Heart right ventricle (tissue), 16 donors: Measurements from ENCODE around the gene B4GALT5. TPM values are rescaled to one million over a fixed set of nuclear protein-coding genes. Genes with fewer than 3 reads are reported as not detected.

Experiments
- ATAC-seq, 8 donors: fragments of 200-7000 bp; cut with Tn5 transposase; one replicate each; pipeline ENCODE4 v1.9.1; 2020; ENCODE audit warnings: mild to moderate bottlenecking in 8 of 8, moderate library complexity in 8 of 8, moderate number of reproducible peaks in 1 of 8
- DNase-seq, 2 donors: peaks; one replicate each; pipeline ENCODE4 v3.0.0-alpha.2; 2020
- H3K27ac ChIP-seq, 10 donors: fragments of 200-600 bp; sonication (generic) in 2 of 10; one replicate each; pipeline versions ENCODE4 v1.5.0 to v1.8.0; 2020 to 2022; ENCODE audit warnings: mild to moderate bottlenecking in 3 of 10
- H3K27me3 ChIP-seq, 7 donors: fragments of 200-600 bp; one replicate each; pipeline ENCODE4 v1.8.0; 2021 to 2022; ENCODE audit warnings: mild to moderate bottlenecking in 2 of 7
- H3K36me3 ChIP-seq, 9 donors: fragments of 200-600 bp; sonication (generic) in 1 of 9; one replicate each; pipeline versions ENCODE4 v1.5.0 to v1.8.0; 2020 to 2022; ENCODE audit warnings: mild to moderate bottlenecking in 2 of 9
- H3K4me1 ChIP-seq, 9 donors: fragments of 200-600 bp; sonication (generic) in 1 of 9; one replicate each; pipeline versions ENCODE4 v1.5.0 to v1.8.0; 2020 to 2022; ENCODE audit warnings: mild to moderate bottlenecking in 4 of 9
- H3K4me3 ChIP-seq, 10 donors: fragments of 200-600 bp; sonication (generic) in 2 of 10; one replicate each; pipeline versions ENCODE4 v1.5.0 to v1.8.0; 2020 to 2022; ENCODE audit warnings: mild to moderate bottlenecking in 7 of 10, moderate library complexity in 2 of 10
- H3K9me3 ChIP-seq, 11 donors: fragments of 200-600 bp in 10 of 11; sonication (generic) in 2 of 11; one replicate each; pipeline versions ENCODE4 v1.5.0 to v1.8.0; 2013 to 2022; ENCODE audit warnings: mild to moderate bottlenecking in 2 of 11, control low read depth in 1 of 11, moderate library complexity in 1 of 11
- WGBS, 2 donors: extraction: QIAGEN DNeasy Blood & Tissue Kit; methylation state at CpG; one replicate each; pipeline ENCODE4 v1.1.7; 2013; ENCODE audit warnings: inconsistent platforms in 1 of 2; 5-methylcytosine and 5-hydroxymethylcytosine counted together
- intact Hi-C, 10 donors: fragments of 100-400 bp; cut with DNase I; formaldehyde crosslinking; loops; one replicate each; pipeline versions ENCODE4 v1.11.1 to v1.14.2; 2022
- polyA plus RNA-seq, 2 donors: library from polyadenylated mRNA; stranded (reverse); fragments of 200-250 nt; gene quantifications; one replicate each; pipeline ENCODE4 v1.2.3, GENCODE V29; 2013
- total RNA-seq, 10 donors: library from RNA; stranded (reverse); fragmentation: NEBNext Ultra II Directional in 3 of 10; extraction: Animal tissue kit (Norgen Biotek cat#: 25700) in 3 of 10; gene quantifications; one replicate each; pipeline versions ENCODE4 v1.2.1 to v1.2.4, GENCODE V29; 2021 to 2023
- TF ChIP-seq, protein P1 (sequence below), 9 donors: fragments of 200-600 bp; sonication (generic) in 2 of 9; IDR thresholded peaks; one replicate each; pipeline versions ENCODE4 v1.5.0 to v1.8.0; 2021 to 2022; ENCODE audit warnings: antibody characterized with exemption in 9 of 9, mild to moderate bottlenecking in 5 of 9, moderate library complexity in 1 of 9
- donor health status: Arrhythmogenic right ventricular cardiomyopathy.
- donor health status: ischemic (EF 13 %, LVEDD 7.1; RV severe dilation, severe dysfunction).
- donor health status: healthy with polysubstance abuse.
- donor health status: DM: no; HTN: yes; CAD: no.
- donor health status: DM: no; HTN: no; CAD: no.
- donor health status: ischemic (EF 25% LVEDD 6.9; RV normal size, moderate dysfunction).
- donor health status: ischemic (EF 25% LVEDD 5.7; RV mildly dilated, moderate dysfunction).
- donor health status: healthy.
- donor health status: DM: yes; HTN: yes; CAD: no.
- donor health status: Ischemic cardiomyopathy.
- donor health status: ischemic (EF 35%, LVEDD 5.7; RV mildly dilated, moderate dysfunction).
- donor health status: nonischemic (EF 11% LVEDD 7.7; RV severe dilation, severe dysfunction).
- donor health status: DM: yes; HTN: yes; CAD: no.
- donor health status: PGD.
- donor health status: ischemic (EF 29% LVEDD 5.4; RV normal size, mild dysfunction).
- donor health status: nonischemic (EF 23%, LVEDD 6.1; RV moderate dilation, normal function).

Gene B4GALT5
- total and polyA plus RNA-seq, 12 donors = 7.4 to 61.6 (median 29.6) TPM

DNA sequence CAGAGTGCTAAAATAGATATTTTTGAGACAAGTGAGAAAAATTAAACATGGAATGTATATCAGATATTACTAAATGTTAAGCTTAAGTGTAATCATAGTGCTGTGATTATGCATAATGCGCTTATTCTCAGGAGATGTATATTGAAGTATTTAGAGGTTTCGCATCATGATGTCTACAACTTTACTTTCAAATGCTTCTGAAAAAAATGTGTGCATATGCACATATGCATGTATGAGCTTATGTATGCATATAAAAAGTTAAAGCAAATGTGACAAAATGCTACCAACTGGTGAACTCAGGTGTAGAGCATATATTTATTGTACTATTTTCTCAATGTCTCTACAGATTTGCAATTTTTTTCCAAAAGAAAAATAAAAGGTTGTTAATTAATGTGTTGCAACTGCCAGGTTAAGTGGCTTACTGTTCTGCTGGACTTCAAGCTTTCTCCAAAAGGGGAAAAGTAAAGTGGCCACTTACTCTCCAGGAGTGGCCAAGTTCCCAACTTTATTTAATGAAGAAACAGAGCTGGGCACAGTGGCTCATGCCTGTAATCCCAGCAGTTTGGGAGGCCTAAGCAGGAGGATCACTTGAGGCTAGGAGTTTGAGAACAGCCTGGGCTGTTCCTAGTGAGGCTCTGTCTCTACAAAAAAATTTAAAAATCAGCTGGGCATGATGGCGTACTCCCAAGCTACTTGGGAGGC lies 48.9 kb downstream of the B4GALT5 start:
- peaks cover 0 to 85% (median 39%) of the 10 kb centered on the region in 9 donors for H3K4me1 ChIP-seq
- H3K27me3 ChIP-seq = no peaks in the 10 kb centered on the region
- intact Hi-C loops = no loop called here
- TF ChIP-seq, protein P1, sequence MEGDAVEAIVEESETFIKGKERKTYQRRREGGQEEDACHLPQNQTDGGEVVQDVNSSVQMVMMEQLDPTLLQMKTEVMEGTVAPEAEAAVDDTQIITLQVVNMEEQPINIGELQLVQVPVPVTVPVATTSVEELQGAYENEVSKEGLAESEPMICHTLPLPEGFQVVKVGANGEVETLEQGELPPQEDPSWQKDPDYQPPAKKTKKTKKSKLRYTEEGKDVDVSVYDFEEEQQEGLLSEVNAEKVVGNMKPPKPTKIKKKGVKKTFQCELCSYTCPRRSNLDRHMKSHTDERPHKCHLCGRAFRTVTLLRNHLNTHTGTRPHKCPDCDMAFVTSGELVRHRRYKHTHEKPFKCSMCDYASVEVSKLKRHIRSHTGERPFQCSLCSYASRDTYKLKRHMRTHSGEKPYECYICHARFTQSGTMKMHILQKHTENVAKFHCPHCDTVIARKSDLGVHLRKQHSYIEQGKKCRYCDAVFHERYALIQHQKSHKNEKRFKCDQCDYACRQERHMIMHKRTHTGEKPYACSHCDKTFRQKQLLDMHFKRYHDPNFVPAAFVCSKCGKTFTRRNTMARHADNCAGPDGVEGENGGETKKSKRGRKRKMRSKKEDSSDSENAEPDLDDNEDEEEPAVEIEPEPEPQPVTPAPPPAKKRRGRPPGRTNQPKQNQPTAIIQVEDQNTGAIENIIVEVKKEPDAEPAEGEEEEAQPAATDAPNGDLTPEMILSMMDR (IDR thresholded peaks at IDR 0.05) = no peak
- no peak overlapping the region for H3K27ac ChIP-seq
- 97 to 98% methylated on average over 3 of the region's 3 CpGs for WGBS, 2 donors
- no peaks in the 10 kb centered on the region for H3K36me3 ChIP-seq
- no peak overlapping the region for H3K4me3 ChIP-seq
- H3K9me3 ChIP-seq = no peaks in the 10 kb centered on the region
- ATAC-seq (no peak), DNase-seq (no peak)

DNA sequence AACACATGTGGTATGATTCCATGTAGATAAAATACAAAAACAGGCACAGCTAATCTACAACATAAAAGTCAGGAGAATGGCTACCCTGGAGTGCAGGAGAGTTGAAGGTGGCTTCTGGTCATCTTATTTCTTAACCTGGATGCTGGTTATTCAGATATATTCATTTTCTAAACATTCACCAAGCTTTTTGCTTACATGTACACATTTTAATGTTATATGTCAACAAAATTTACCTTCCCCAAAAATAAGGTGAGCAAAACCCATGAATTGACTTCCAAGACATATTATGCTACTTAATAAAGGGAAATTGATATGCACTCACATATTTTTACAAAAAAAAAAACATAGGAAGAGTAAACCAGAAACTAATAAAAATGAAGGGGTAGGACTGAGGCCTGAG lies 50.6 kb downstream of the B4GALT5 start:
- intact Hi-C loops = no loop called here
- DNase-seq (no peak), ATAC-seq (no peak)
- Histone ChIP-seq H3K4me3 (no peak overlapping the region), H3K9me3 (no peaks in the 10 kb centered on the region), H3K4me1 (peaks cover 0 to 87% (median 36%) of the 10 kb centered on the region in 9 donors), H3K27ac (no peak overlapping the region), H3K27me3 (no peaks in the 10 kb centered on the region), H3K36me3 (no peaks in the 10 kb centered on the region)
- TF ChIP-seq, protein P1 (IDR thresholded peaks at IDR 0.05) = no peak

DNA sequence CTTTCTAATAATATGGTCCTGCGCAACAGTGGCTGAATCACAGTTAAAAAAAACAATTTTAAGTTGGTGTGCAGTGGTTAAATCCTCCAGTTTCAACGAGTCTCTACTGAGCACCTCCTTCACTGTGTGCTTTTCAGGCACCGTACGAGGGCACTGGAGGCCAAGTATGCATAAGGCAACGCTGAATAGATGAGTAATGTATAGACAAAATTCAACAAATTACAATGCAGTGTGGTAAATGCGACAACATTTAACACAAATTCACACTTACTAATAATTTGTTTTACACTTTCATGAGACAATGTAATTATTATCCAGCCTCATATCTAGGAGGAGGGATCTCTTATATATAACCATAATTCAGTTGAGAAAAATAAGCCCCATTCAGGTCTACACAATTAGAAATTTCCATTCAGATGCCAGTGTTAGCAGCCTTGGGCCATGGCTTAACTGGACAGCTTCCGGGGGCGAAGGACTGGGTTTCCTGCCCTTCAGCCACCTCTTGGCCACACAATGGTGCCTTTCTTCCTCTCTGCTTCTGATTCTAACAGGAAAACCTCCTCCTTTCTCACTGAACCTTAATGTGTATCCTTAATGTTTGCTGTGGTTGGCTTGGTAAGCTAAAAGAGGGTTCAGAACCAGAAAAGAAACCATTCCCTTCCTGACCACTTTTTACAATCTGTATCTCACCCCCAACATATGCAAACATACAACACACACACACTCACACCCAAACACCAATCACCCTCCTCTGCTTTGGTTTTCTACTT lies 51.9 kb downstream of the B4GALT5 start:
- no peak for DNase-seq
- intact Hi-C loops = no loop called here
- H3K4me1 ChIP-seq = peaks cover 0 to 84% (median 44%) of the 10 kb centered on the region in 9 donors
- peak overlapping the region in 2 of 10 donors; percentile 13 to 24 for H3K27ac ChIP-seq
- no peaks in the 10 kb centered on the region for H3K27me3 ChIP-seq
- H3K9me3 ChIP-seq = no peaks in the 10 kb centered on the region
- H3K4me3 ChIP-seq = no peak overlapping the region
- no peaks in the 10 kb centered on the region for H3K36me3 ChIP-seq
- ATAC-seq = peak in 1 of 8 donors; percentile 48
- WGBS, 2 donors = 77 to 87% methylated on average over 8 of the region's 8 CpGs
- TF ChIP-seq, protein P1 (IDR thresholded peaks at IDR 0.05) = no peak

DNA sequence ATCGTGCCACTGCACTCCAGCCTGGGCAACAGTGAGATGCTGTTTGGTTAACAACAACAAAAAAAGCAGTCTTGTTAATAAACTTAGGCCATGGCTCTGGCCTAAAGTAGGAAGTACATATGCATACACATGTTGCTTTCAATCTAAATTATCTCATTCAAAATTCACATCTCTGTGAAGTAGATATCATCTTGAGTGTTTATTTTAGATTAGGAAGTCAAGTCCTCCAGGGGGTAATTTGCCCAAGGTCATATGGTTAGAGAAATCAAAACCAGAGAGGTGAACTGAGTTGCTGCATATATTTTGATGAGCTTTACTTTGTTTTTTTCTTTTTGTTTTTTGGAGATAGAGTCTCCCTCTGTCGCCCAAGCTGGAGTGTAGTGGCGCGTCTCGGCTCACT lies 52.8 kb downstream of the B4GALT5 start:
- 97 to 98% methylated on average over 5 of the region's 5 CpGs for whole genome bisulfite sequencing, 2 donors
- H3K4me1 ChIP-seq = peaks cover 0 to 83% (median 50%) of the 10 kb centered on the region in 9 donors
- H3K36me3 ChIP-seq = peaks cover 0 to 7% (median 0%) of the 10 kb centered on the region in 9 donors
- no peak overlapping the region for H3K4me3 ChIP-seq
- TF ChIP-seq, protein P1 (IDR thresholded peaks at IDR 0.05) = no peak
- DNase-seq (no peak), ATAC-seq (no peak)
- intact Hi-C loops = no loop called here
- H3K27ac ChIP-seq = no peak overlapping the region
- no peaks in the 10 kb centered on the region for H3K27me3 ChIP-seq
- no peaks in the 10 kb centered on the region for H3K9me3 ChIP-seq
